ENCODE data around the gene TRAPPC10. TPM values are rescaled to one million over a fixed set of nuclear protein-coding genes. Genes with fewer than 3 reads are reported as not detected.

TRAPPC10 gene
- total RNA-seq, 2 experiments from 2014 or later, result 37.1 to 38.6 TPM

Other genes starting within 250 kb of the TRAPPC10 start
- 10 to 100 TPM; 22.8 to 23.0 TPM for gene CSTB, start 236.0 kb upstream of the TRAPPC10 start, total RNA-seq
- gene RRP1, start 222.7 kb upstream of the TRAPPC10 start, total RNA-seq, result 10 to 100 TPM; 33.6 to 35.5 TPM
- 10 to 100 TPM; 57.9 to 64.1 TPM for gene AGPAT3, start 147.1 kb upstream of the TRAPPC10 start, total RNA-seq
- 10 to 100 TPM; 29.6 to 30.9 TPM for gene PWP2, start 95.1 kb downstream of the TRAPPC10 start, total RNA-seq
- gene GATD3, start 121.4 kb downstream of the TRAPPC10 start, total RNA-seq, result 10 to 100 TPM; 21.3 to 27.4 TPM
- gene ICOSLG, start 228.6 kb downstream of the TRAPPC10 start, total RNA-seq, result 1 to 10 TPM; 1.4 to 1.9 TPM
- not detected for gene DNMT3L, start 249.6 kb downstream of the TRAPPC10 start, total RNA-seq

All from activated naive CD4-positive, alpha-beta T cell treated with anti-CD3 and anti-CD28 coated beads for 36 hours (primary cell).